ENCODE data around the gene METTL13. TPM values are rescaled to one million over a fixed set of nuclear protein-coding genes. Genes with fewer than 3 reads are reported as not detected.
A peak's percentile ranks its signal among the peaks of the same experiment; 100 is the strongest.

Gene METTL13
- polyA plus RNA-seq, 1 donor (not counting 4 experiments of a cell fraction or from before 2014, with no cell fraction given) = 54.0 TPM

- DNase-seq (ENCODE audit: low read depth, low spot score) (no peak), FAIRE-seq (no peak)
- peak overlapping the region; percentile 42 for H3K27ac ChIP-seq (ENCODE audit: control insufficient read depth, insufficient read depth, low read length)
- dilution Hi-C loops (cut with MboI; ENCODE audit: extremely low pct_ligation_motif_present, low sequenced_read_pairs) = no loop called here
- H3K27me3 ChIP-seq (ENCODE audit: control insufficient read depth, extremely low read depth, insufficient read depth, low read length) = no peaks in the 10 kb centered on the region
- peaks cover 31% of the 10 kb centered on the region for H3K4me1 ChIP-seq (ENCODE audit: control insufficient read depth, extremely low read depth, insufficient read depth, low read length)
- no peak overlapping the region for H3K9ac ChIP-seq (ENCODE audit: control insufficient read depth, extremely low read depth, insufficient read depth, low read length)
- no peak for TF ChIP-seq CTCF (optimal IDR thresholded peaks at IDR 0.05 in 1 of 3, IDR thresholded peaks at IDR 0.05 in 1 of 3, conservative IDR thresholded peaks at IDR 0.05 in 1 of 3; ENCODE audit: extremely low read depth in 1 of 3, insufficient read depth in 2 of 3, low read length in 3 of 3)
- TF ChIP-seq EZH2 (IDR thresholded peaks at IDR 0.05; ENCODE audit: low read length) = no peak
- peaks cover 31% of the 10 kb centered on the region for H3K79me2 ChIP-seq (ENCODE audit: control insufficient read depth, insufficient read depth, low read length)
- no peak overlapping the region for H3K4me3 ChIP-seq (ENCODE audit: control insufficient read depth in 2 of 3, extremely low read depth in 1 of 3, insufficient read depth in 2 of 3, low read depth in 1 of 3, low read length in 3 of 3)
- no peaks in the 10 kb centered on the region for H3K9me1 ChIP-seq (ENCODE audit: control insufficient read depth, extremely low read depth, insufficient read depth, low read length)
- no peak overlapping the region for H2AFZ ChIP-seq (ENCODE audit: control insufficient read depth, low read length)
- H4K20me1 ChIP-seq (ENCODE audit: control insufficient read depth, extremely low read depth, insufficient read depth, low read length) = no peaks in the 10 kb centered on the region
- H3K36me3 ChIP-seq (ENCODE audit: control insufficient read depth in 2 of 2, extremely low read depth in 1 of 2, insufficient read depth in 2 of 2, low read length in 2 of 2) = peaks cover 2 to 6% of the 10 kb centered on the region in 2 experiments
- no peaks in the 10 kb centered on the region for H3K9me3 ChIP-seq (ENCODE audit: control insufficient read depth, low read depth, low read length)
- no peak overlapping the region for H3K4me2 ChIP-seq (ENCODE audit: control insufficient read depth, extremely low read depth, insufficient read depth, low read depth, low read length)
These were observed 42.5 kb upstream of the METTL13 start for GRCh38 chr1:171738911-171739310.

GRCh38 chr1:171739656-171740055, 41.8 kb upstream of the METTL13 start:
- TF ChIP-seq EZH2 (IDR thresholded peaks at IDR 0.05; ENCODE audit: low read length) (no peak), CTCF (optimal IDR thresholded peaks at IDR 0.05 in 1 of 3, IDR thresholded peaks at IDR 0.05 in 1 of 3, conservative IDR thresholded peaks at IDR 0.05 in 1 of 3; ENCODE audit: extremely low read depth in 1 of 3, insufficient read depth in 2 of 3, low read length in 3 of 3) (no peak)
- Histone ChIP-seq H3K27ac (ENCODE audit: control insufficient read depth, insufficient read depth, low read length) (peak overlapping the region; percentile 42), H3K9me3 (ENCODE audit: control insufficient read depth, low read depth, low read length) (no peaks in the 10 kb centered on the region), H3K9ac (ENCODE audit: control insufficient read depth, extremely low read depth, insufficient read depth, low read length) (no peak overlapping the region), H4K20me1 (ENCODE audit: control insufficient read depth, extremely low read depth, insufficient read depth, low read length) (no peaks in the 10 kb centered on the region), H3K36me3 (ENCODE audit: control insufficient read depth in 2 of 2, extremely low read depth in 1 of 2, insufficient read depth in 2 of 2, low read length in 2 of 2) (peaks cover 2 to 6% of the 10 kb centered on the region in 2 experiments), H3K27me3 (ENCODE audit: control insufficient read depth, extremely low read depth, insufficient read depth, low read length) (no peaks in the 10 kb centered on the region), H2AFZ (ENCODE audit: control insufficient read depth, low read length) (no peak overlapping the region), H3K4me2 (ENCODE audit: control insufficient read depth, extremely low read depth, insufficient read depth, low read depth, low read length) (peak overlapping the region; percentile 93), H3K4me3 (ENCODE audit: control insufficient read depth in 2 of 3, extremely low read depth in 1 of 3, insufficient read depth in 2 of 3, low read depth in 1 of 3, low read length in 3 of 3) (peak overlapping the region in 2 of 3 experiments; percentile 4 to 96), H3K9me1 (ENCODE audit: control insufficient read depth, extremely low read depth, insufficient read depth, low read length) (no peaks in the 10 kb centered on the region), H3K4me1 (ENCODE audit: control insufficient read depth, extremely low read depth, insufficient read depth, low read length) (peaks cover 34% of the 10 kb centered on the region), H3K79me2 (ENCODE audit: control insufficient read depth, insufficient read depth, low read length) (peaks cover 31% of the 10 kb centered on the region)
- DNase-seq (ENCODE audit: low read depth, low spot score) (no peak), FAIRE-seq (no peak)
- dilution Hi-C loops (cut with MboI; ENCODE audit: extremely low pct_ligation_motif_present, low sequenced_read_pairs) = no loop called here
